Hepatocyte (in vitro differentiated cells): ENCODE results near the gene NRIP1. TPM values are rescaled to one million over a fixed set of nuclear protein-coding genes. Genes with fewer than 3 reads are reported as not detected.

Source experiments
- DNase-seq: peaks from one replicate; pipeline ENCODE4 v3.0.0-alpha.2; 2016; ENCODE audit warnings: low spot score
- H2AFZ ChIP-seq: fragments of 200-600 bp; sonication (generic); 2 replicates; pipeline ENCODE4 v1.6.0; 2016; ENCODE audit warnings: antibody characterized with exemption, mild to moderate bottlenecking
- H3K27ac ChIP-seq: fragments of 200-600 bp; sonication (generic); 2 replicates; pipeline ENCODE4 v1.5.1; 2016; ENCODE audit warnings: mild to moderate bottlenecking
- H3K27me3 ChIP-seq: fragments of 200-600 bp; sonication (generic); 2 replicates; pipeline ENCODE4 v1.6.1; 2016
- H3K36me3 ChIP-seq: fragments of 200-600 bp; sonication (generic); replicated peaks from 2 replicates; pipeline ENCODE4 v1.5.1; 2016; ENCODE audit warnings: low read depth; ENCODE audit not compliant: insufficient read depth
- H3K4me1 ChIP-seq: fragments of 200-600 bp; sonication (generic); 2 replicates; pipeline ENCODE4 v1.5.1; 2016; ENCODE audit warnings: mild to moderate bottlenecking, moderate library complexity; ENCODE audit not compliant: insufficient read depth
- H3K4me2 ChIP-seq: fragments of 200-600 bp; sonication (generic); 2 replicates; pipeline ENCODE4 v1.6.0; 2016
- H3K4me3 ChIP-seq: fragments of 200-600 bp; sonication (generic); 2 replicates; pipeline ENCODE4 v1.5.1; 2016; ENCODE audit warnings: mild to moderate bottlenecking
- H3K79me2 ChIP-seq: fragments of 200-600 bp; sonication (generic); 2 replicates; pipeline ENCODE4 v1.6.0; 2017; ENCODE audit warnings: mild to moderate bottlenecking
- H3K9me2 ChIP-seq: fragments of 200-600 bp; sonication (generic); replicated peaks from 2 replicates; pipeline ENCODE4 v1.6.0; 2017; ENCODE audit warnings: mild to moderate bottlenecking; ENCODE audit not compliant: insufficient read depth
- H3K9me3 ChIP-seq: fragments of 200-600 bp; sonication (generic); 2 replicates; pipeline ENCODE4 v1.5.1; 2016; ENCODE audit warnings: low read depth, mild to moderate bottlenecking
- H4K20me1 ChIP-seq: fragments of 200-600 bp; sonication (generic); 2 replicates; pipeline ENCODE4 v1.6.0; 2016; ENCODE audit warnings: mild to moderate bottlenecking; ENCODE audit not compliant: insufficient read depth, poor library complexity, severe bottlenecking
- CTCF ChIP-seq: fragments of 200-600 bp; sonication (generic); IDR thresholded peaks from 2 replicates; pipeline ENCODE4 v1.5.1; 2016; ENCODE audit warnings: antibody characterized with exemption, mild to moderate bottlenecking; ENCODE audit not compliant: poor library complexity
- EZH2 ChIP-seq: fragments of 200-600 bp; sonication (generic); IDR thresholded peaks from 2 replicates; pipeline ENCODE4 v1.6.1; 2016; ENCODE audit warnings: antibody characterized with exemption, mild to moderate bottlenecking, borderline replicate concordance
- EZH2phosphoT487 ChIP-seq: fragments of 200-600 bp; sonication (generic); IDR thresholded peaks from one replicate; pipeline ENCODE4 v1.6.1; 2018; ENCODE audit warnings: antibody characterized with exemption, mild to moderate bottlenecking, low read depth, moderate library complexity; ENCODE audit not compliant: unreplicated experiment, severe bottlenecking
- WGBS: methylation state at CpG from one replicate; pipeline ENCODE4 v1.1.6; 2016; ENCODE audit warnings: low lambda C conversion rate; ENCODE audit errors: missing lambda C conversion rate; 5-methylcytosine and 5-hydroxymethylcytosine counted together
- polyA plus RNA-seq: library from polyadenylated mRNA; unstranded; fragments of >200 nt; fragmentation: Nextera tagmentation; extraction: Ambion mirVana; gene quantifications from 2 replicates; pipeline ENCODE4 v1.2.1, GENCODE V29; 2016
- total RNA-seq: library from RNA; depleted of rRNA; stranded (reverse); fragments of >200 nt; gene quantifications from 2 replicates; pipeline ENCODE4 v1.2.3, GENCODE V29; 2014

The NRIP1 gene
- total and polyA plus RNA-seq, 2 experiments from 2014 or later = 11.5 to 62.4 TPM

GRCh38 chr21:14961502-14961901 lies 103.3 kb downstream of the NRIP1 start:
- H3K4me2 ChIP-seq = no peak overlapping the region
- DNase-seq = no peak
- TF ChIP-seq EZH2phosphoT487 = no peak
- TF ChIP-seq EZH2 = no peak
- TF ChIP-seq CTCF = no peak
- no peak overlapping the region for H2AFZ ChIP-seq
- H3K36me3 ChIP-seq = no peaks in the 10 kb centered on the region
- 91% methylated on average over 3 of the region's 3 CpGs for WGBS
- H4K20me1 ChIP-seq = no peaks in the 10 kb centered on the region
- no peak overlapping the region for H3K4me3 ChIP-seq
- H3K27ac ChIP-seq = no peak overlapping the region
- H3K79me2 ChIP-seq = peaks cover 19% of the 10 kb centered on the region
- no peaks in the 10 kb centered on the region for H3K4me1 ChIP-seq
- H3K9me2 ChIP-seq = no peaks in the 10 kb centered on the region
- H3K27me3 ChIP-seq = no peaks in the 10 kb centered on the region
- no peaks in the 10 kb centered on the region for H3K9me3 ChIP-seq

GRCh38 chr21:14959343-14959742 lies 105.5 kb downstream of the NRIP1 start:
- H3K4me2 ChIP-seq = no peak overlapping the region
- H2AFZ ChIP-seq = no peak overlapping the region
- 61% methylated on average over 3 of the region's 3 CpGs for WGBS
- no peak for DNase-seq
- H4K20me1 ChIP-seq = no peaks in the 10 kb centered on the region
- no peaks in the 10 kb centered on the region for H3K9me2 ChIP-seq
- no peaks in the 10 kb centered on the region for H3K4me1 ChIP-seq
- H3K9me3 ChIP-seq = no peaks in the 10 kb centered on the region
- H3K79me2 ChIP-seq = peaks cover 4% of the 10 kb centered on the region
- TF ChIP-seq EZH2 = no peak
- TF ChIP-seq CTCF = no peak
- TF ChIP-seq EZH2phosphoT487 = no peak
- no peaks in the 10 kb centered on the region for H3K27me3 ChIP-seq
- H3K27ac ChIP-seq = no peak overlapping the region
- no peak overlapping the region for H3K4me3 ChIP-seq
- no peaks in the 10 kb centered on the region for H3K36me3 ChIP-seq

- TF ChIP-seq EZH2 (no peak), EZH2phosphoT487 (no peak), CTCF (no peak)
- H3K27me3 ChIP-seq = no peaks in the 10 kb centered on the region
- no peak overlapping the region for H2AFZ ChIP-seq
- DNase-seq = no peak
- no peaks in the 10 kb centered on the region for H4K20me1 ChIP-seq
- H3K9me3 ChIP-seq = no peaks in the 10 kb centered on the region
- no peak overlapping the region for H3K4me3 ChIP-seq
- H3K36me3 ChIP-seq = no peaks in the 10 kb centered on the region
- H3K9me2 ChIP-seq = no peaks in the 10 kb centered on the region
- H3K4me1 ChIP-seq = no peaks in the 10 kb centered on the region
- H3K27ac ChIP-seq = no peak overlapping the region
- 84% methylated on average over 1 of the region's 1 CpG for WGBS
- H3K4me2 ChIP-seq = no peak overlapping the region
- H3K79me2 ChIP-seq = peaks cover 4% of the 10 kb centered on the region
Measured at GRCh38 chr21:14957836-14958235, 107.0 kb downstream of the NRIP1 start.

GRCh38 chr21:14956807-14957206 lies 108.0 kb downstream of the NRIP1 start:
- Histone ChIP-seq H3K4me3 (no peak overlapping the region), H4K20me1 (no peaks in the 10 kb centered on the region), H3K36me3 (no peaks in the 10 kb centered on the region), H3K79me2 (no peaks in the 10 kb centered on the region), H3K27ac (no peak overlapping the region), H3K9me3 (no peaks in the 10 kb centered on the region), H2AFZ (no peak overlapping the region), H3K4me2 (no peak overlapping the region), H3K27me3 (no peaks in the 10 kb centered on the region), H3K4me1 (no peaks in the 10 kb centered on the region), H3K9me2 (no peaks in the 10 kb centered on the region)
- 65% methylated on average over 4 of the region's 4 CpGs for WGBS
- no peak for DNase-seq
- TF ChIP-seq EZH2 (no peak), CTCF (no peak), EZH2phosphoT487 (no peak)
